GM12878 (cell line): ENCODE data around the gene MYO7B. TPM values are rescaled to one million over a fixed set of nuclear protein-coding genes. Genes with fewer than 3 reads are reported as not detected.

Experiments used
- ATAC-seq: fragments of 200-7000 bp; cut with Tn5 transposase; 3 replicates; pipeline ENCODE4 v1.9.1; 2020; ENCODE audit warnings: mild to moderate bottlenecking, moderate library complexity
- BruUV-seq: library from RNA; stranded (reverse); fragments of 400-500 nt; replicated peaks from 2 replicates; lab custom pipeline; 2021; lab: Mats Ljungman, UMichigan
- CTCF ChIA-PET: fragments of 300-600 bp; sonication (Branson Sonifier 250); formaldehyde crosslinking; extraction: SDS; loops from one replicate; lab custom pipeline; 2021; ENCODE audit warnings: inconsistent platforms; lab: Yijun Ruan, JAX
- POLR2A ChIA-PET: fragments of 350-600 bp; formaldehyde crosslinking; extraction: SDS; loops from one replicate; lab custom pipeline; 2021; ENCODE audit warnings: inconsistent platforms; lab: Charles Lee
- RAD21 ChIA-PET: fragments of 300-600 bp; sonication (Branson Sonifier 250); formaldehyde crosslinking; loops from one replicate; lab custom pipeline; 2023; ENCODE audit warnings: antibody characterized with exemption; ENCODE audit not compliant: unreplicated experiment; lab: Charles Lee
- SMC1A ChIA-PET: fragments of 300-600 bp; sonication (Branson Sonifier 250); formaldehyde crosslinking; loops from one replicate; lab custom pipeline; 2023; ENCODE audit not compliant: unreplicated experiment, uncharacterized antibody; lab: Charles Lee
- DNase-seq: peaks from one replicate; pipeline ENCODE4 v3.0.0-alpha.2; 2011; ENCODE audit warnings: low read depth, low spot score
- FAIRE-seq: peaks from 3 replicates; lab custom pipeline; 2011; peaks lifted over from hg19 to GRCh38; lab: Jason Lieb, UNC
- H2AFZ ChIP-seq: 2 replicates; pipeline ENCODE4 v1.6.0; 2011; ENCODE audit warnings: low read depth, low read length, control low read depth; ENCODE audit not compliant: control insufficient read depth
- H3K27ac ChIP-seq: 2 replicates; pipeline ENCODE4 v1.5.1; 2011; ENCODE audit warnings: control low read depth; ENCODE audit not compliant: control insufficient read depth, insufficient read depth
- H3K27me3 ChIP-seq, 2 experiments: replicated peaks in 1 of 2; 2 replicates each; pipeline versions ENCODE4 v1.6.0 to v1.6.1; 2011; ENCODE audit warnings: low read length in 1 of 2; ENCODE audit not compliant: control insufficient read depth in 2 of 2, insufficient read depth in 2 of 2
- H3K36me3 ChIP-seq, 2 experiments: 2 replicates each; pipeline ENCODE4 v1.5.1; 2011; ENCODE audit warnings: low read length in 1 of 2; ENCODE audit not compliant: control insufficient read depth in 2 of 2, insufficient read depth in 2 of 2
- H3K4me1 ChIP-seq: 2 replicates; pipeline ENCODE4 v1.6.1; 2011; ENCODE audit warnings: mild to moderate bottlenecking, low read length, moderate library complexity, mixed read lengths; ENCODE audit not compliant: control insufficient read depth, insufficient read depth
- H3K4me2 ChIP-seq: 2 replicates; pipeline ENCODE4 v1.6.0; 2011; ENCODE audit warnings: control low read depth; ENCODE audit not compliant: control insufficient read depth, insufficient read depth
- H3K4me3 ChIP-seq: fragments of 200-600 bp; sonication (generic); 2 replicates; pipeline ENCODE4 v1.5.1; 2016
- H3K79me2 ChIP-seq: 2 replicates; pipeline ENCODE4 v1.6.0; 2011; ENCODE audit warnings: low read length; ENCODE audit not compliant: control insufficient read depth, insufficient read depth
- H3K9ac ChIP-seq: 2 replicates; pipeline ENCODE4 v1.8.0; 2011; ENCODE audit warnings: low read length, control low read depth, mixed read lengths; ENCODE audit not compliant: control insufficient read depth, insufficient read depth
- H3K9me3 ChIP-seq: replicated peaks from 3 replicates; pipeline ENCODE4 v1.5.1; 2011; ENCODE audit warnings: mild to moderate bottlenecking, low read length; ENCODE audit not compliant: control insufficient read depth, insufficient read depth
- H4K20me1 ChIP-seq: 2 replicates; pipeline ENCODE4 v1.6.0; 2011; ENCODE audit not compliant: control insufficient read depth, insufficient read depth
- BHLHE40 ChIP-seq, 2 experiments: fragments of 450-650 bp in 1 of 2; IDR thresholded peaks; 2 replicates each; pipeline ENCODE4 v1.6.1; 2011 to 2017; ENCODE audit warnings: low read depth in 2 of 2, borderline replicate concordance in 1 of 2, improper control_type of control experiment in 1 of 2, low read length in 1 of 2, mild to moderate bottlenecking in 1 of 2
- CHD4 ChIP-seq: fragments of 200-600 bp; sonication (generic); IDR thresholded peaks from 2 replicates; pipeline ENCODE4 v1.6.1; 2016; ENCODE audit warnings: mild to moderate bottlenecking
- EGR1 ChIP-seq, 2 experiments: IDR thresholded peaks; 1 replicate in 1 of 2; 2 replicates in 1 of 2; pipeline ENCODE4 v1.6.1; 2011 to 2012; ENCODE audit warnings: low read depth in 2 of 2, low read length in 2 of 2, borderline replicate concordance in 1 of 2, mild to moderate bottlenecking in 1 of 2, moderate library complexity in 1 of 2
- HDAC6 ChIP-seq: fragments of 200-600 bp; sonication (generic); IDR thresholded peaks from one replicate; pipeline ENCODE4 v1.8.0; 2017; ENCODE audit warnings: antibody characterized with exemption; ENCODE audit not compliant: unreplicated experiment
- NFIC ChIP-seq: IDR thresholded peaks from 2 replicates; pipeline ENCODE4 v1.6.1; 2012; ENCODE audit warnings: low read depth, mild to moderate bottlenecking, inconsistent platforms, low read length, moderate library complexity
- ZBTB11 ChIP-seq: fragments of 450-650 bp; formaldehyde crosslinking; IDR thresholded peaks from 2 replicates; pipeline ENCODE4 v1.5.0; 2022; ENCODE audit warnings: mild to moderate bottlenecking, missing genetic modification characterization
- ZNF384 ChIP-seq: IDR thresholded peaks from 2 replicates; pipeline ENCODE4 v1.6.1; 2012; ENCODE audit warnings: low read depth, mild to moderate bottlenecking, low read length, improper control_type of control experiment, borderline replicate concordance
- WGBS: methylation state at CpG from one replicate; pipeline ENCODE4 v1.1.6; 2016; ENCODE audit warnings: low lambda C conversion rate; ENCODE audit not compliant: insufficient replicate concordance, insufficient coverage; ENCODE audit errors: missing lambda C conversion rate; 5-methylcytosine and 5-hydroxymethylcytosine counted together
- in situ Hi-C: fragments of 300-500 bp; cut with MboI; formaldehyde crosslinking; loops from 9 replicates; pipeline ENCODE4 v1.14.3; 2018; ENCODE audit warnings: mixed read lengths
- intact Hi-C: fragments of 100-400 bp; cut with micrococcal nuclease; formaldehyde crosslinking; loops from one replicate; pipeline ENCODE4 v1.14.2; 2022; ENCODE audit not compliant: unreplicated experiment
- polyA plus RNA-seq, 11 experiments: library from polyadenylated mRNA; depleted of rRNA in 4 of 11; unstranded in 6 of 11; stranded (reverse) in 5 of 11; fragments of >200 nt; fragmentation: Nextera tagmentation in 4 of 11; fragmentation: Illumina TruSeq in 1 of 11; extraction: Ambion mirVana in 4 of 11; extraction: Trizol in 1 of 11; gene quantifications; 1 replicate in 1 of 11; 2 replicates in 10 of 11; pipeline versions ENCODE4 v1.2.1 to v1.2.3, GENCODE V29; 2011 to 2016; ENCODE audit warnings: inconsistent platforms in 2 of 11, missing spikeins in 2 of 11, low read depth in 1 of 11
- total RNA-seq, 4 experiments: library from RNA; depleted of rRNA in 3 of 4; stranded (reverse); fragments of >200 nt in 3 of 4; fragmentation: Illumina TruSeq in 1 of 4; extraction: Trizol in 1 of 4; gene quantifications; 2 replicates each; pipeline versions ENCODE4 v1.2.1 to v1.2.3, GENCODE V29; 2013 to 2021
- TF ChIP-seq, protein P1 (sequence below): fragments of 450-650 bp; IDR thresholded peaks from 2 replicates; pipeline ENCODE4 v1.6.1; 2016; ENCODE audit warnings: mild to moderate bottlenecking

MYO7B gene
- total and polyA plus RNA-seq, 10 of the 15 experiments (the other 5 are each of a cell fraction or from before 2014, with no cell fraction given), result 0.08 to 4.8 (median 1.2) TPM

DNA sequence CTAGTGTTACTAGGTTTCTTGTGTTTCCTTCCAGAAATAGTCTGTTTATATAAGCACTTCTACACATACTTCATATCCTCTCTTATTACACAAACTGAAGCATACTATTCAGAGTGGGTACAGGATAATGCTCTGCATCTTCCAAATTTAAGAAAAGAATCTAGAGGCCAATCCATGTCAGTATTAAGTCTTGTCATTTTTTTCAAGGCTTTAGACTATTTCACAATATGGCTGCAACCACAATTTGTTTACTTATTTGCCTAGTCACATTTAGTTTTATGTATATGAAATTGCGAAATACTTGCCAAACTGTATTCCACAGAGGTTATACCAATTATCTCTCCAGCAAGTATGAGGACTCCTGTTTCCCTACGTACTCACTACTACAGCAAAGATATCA is 37.1 kb upstream of the MYO7B start:
- no peak for FAIRE-seq
- Histone ChIP-seq H3K79me2 (no peaks in the 10 kb centered on the region), H4K20me1 (no peaks in the 10 kb centered on the region), H3K36me3 (peaks cover 8 to 30% of the 10 kb centered on the region in 2 experiments), H3K9ac (no peak overlapping the region), H3K4me1 (no peaks in the 10 kb centered on the region), H3K4me3 (no peak overlapping the region), H3K27ac (no peak overlapping the region), H3K9me3 (no peaks in the 10 kb centered on the region), H3K27me3 (no peaks in the 10 kb centered on the region), H3K4me2 (no peak overlapping the region), H2AFZ (no peak overlapping the region)
- DNase-seq, result no peak
- no peak for ATAC-seq
- ChIA-PET POLR2A (no interaction called here), CTCF (no interaction called here), RAD21 (no interaction called here), SMC1A (no interaction called here)
- intact Hi-C loops (no loop called here), in situ Hi-C loops (no loop called here)
- TF ChIP-seq EGR1 (IDR thresholded peaks at IDR 0.05; ENCODE audit: borderline replicate concordance in 1 of 2, low read depth in 2 of 2, low read length in 2 of 2), result no peak
- TF ChIP-seq, protein P1, sequence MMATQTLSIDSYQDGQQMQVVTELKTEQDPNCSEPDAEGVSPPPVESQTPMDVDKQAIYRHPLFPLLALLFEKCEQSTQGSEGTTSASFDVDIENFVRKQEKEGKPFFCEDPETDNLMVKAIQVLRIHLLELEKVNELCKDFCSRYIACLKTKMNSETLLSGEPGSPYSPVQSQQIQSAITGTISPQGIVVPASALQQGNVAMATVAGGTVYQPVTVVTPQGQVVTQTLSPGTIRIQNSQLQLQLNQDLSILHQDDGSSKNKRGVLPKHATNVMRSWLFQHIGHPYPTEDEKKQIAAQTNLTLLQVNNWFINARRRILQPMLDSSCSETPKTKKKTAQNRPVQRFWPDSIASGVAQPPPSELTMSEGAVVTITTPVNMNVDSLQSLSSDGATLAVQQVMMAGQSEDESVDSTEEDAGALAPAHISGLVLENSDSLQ, result no peak
- no peak for TF ChIP-seq ZNF384
- 96% methylated on average over 2 of the region's 2 CpGs for WGBS
- BruUV-seq, result TSS peak; percentile 1

DNA sequence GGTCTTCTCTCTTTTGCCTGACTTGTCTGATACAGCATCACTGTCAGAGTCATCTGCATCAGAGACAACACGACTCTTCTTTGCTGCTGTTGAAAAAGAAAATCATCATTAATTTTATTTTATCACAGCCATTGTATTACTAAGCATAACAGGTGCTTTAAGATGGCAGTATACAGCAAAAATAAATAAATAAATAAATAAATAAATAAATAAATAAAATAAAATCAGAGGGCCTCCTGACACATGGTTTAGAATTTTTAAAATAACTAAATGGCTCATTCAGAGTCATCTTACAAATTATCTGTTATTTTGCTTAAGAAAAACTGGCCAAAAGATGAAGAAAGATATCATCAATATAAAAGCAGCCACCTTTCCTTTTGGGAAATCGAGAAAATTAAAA is 32.0 kb upstream of the MYO7B start:
- intact Hi-C loops, result no loop called here
- Histone ChIP-seq H3K9ac (no peak overlapping the region), H3K4me3 (no peak overlapping the region), H3K9me3 (no peaks in the 10 kb centered on the region), H3K79me2 (peaks cover 23% of the 10 kb centered on the region), H3K27me3 (no peaks in the 10 kb centered on the region), H2AFZ (no peak overlapping the region), H3K27ac (no peak overlapping the region), H3K36me3 (peaks cover 11 to 19% of the 10 kb centered on the region in 2 experiments), H3K4me2 (no peak overlapping the region), H3K4me1 (no peaks in the 10 kb centered on the region), H4K20me1 (no peaks in the 10 kb centered on the region)
- RAD21 ChIA-PET, result no interaction called here
- CTCF ChIA-PET, result no interaction called here
- SMC1A ChIA-PET, result interaction anchor here (1.3 kb wide), 1 partner anchor 14 kb away, joined by 5 read pairs; no protein-coding TSS in a partner anchor
- no TSS peak for BruUV-seq
- POLR2A ChIA-PET, result no interaction called here
- DNase-seq (no peak), FAIRE-seq (no peak), ATAC-seq (no peak)
- WGBS, result 96% methylated on average over 2 of the region's 2 CpGs
- in situ Hi-C loops, result no loop called here
- TF ChIP-seq HDAC6 (no peak), NFIC (no peak), CHD4 (no peak), BHLHE40 (IDR thresholded peaks at IDR 0.05; ENCODE audit: borderline replicate concordance in 1 of 2, low read depth in 2 of 2, low read length in 1 of 2) (no peak), ZBTB11 (CRISPR knock-in tag) (no peak)
